ENCODE data around the gene RSAD1. TPM values are rescaled to one million over a fixed set of nuclear protein-coding genes. Genes with fewer than 3 reads are reported as not detected.

Gene RSAD1
- total and polyA plus RNA-seq, 2 donors from 2014 or later, result 38.9 to 39.9 TPM

- FAIRE-seq (no peak), DNase-seq (peak in 3 of 5 donors; percentile 52 to 73 (median 59))
- Histone ChIP-seq H3K9me3 (ENCODE audit: control insufficient read depth in 2 of 3, insufficient read depth in 1 of 3, low read length in 3 of 3) (no peaks in the 10 kb centered on the region), H3K9ac (ENCODE audit: low read length in 3 of 3) (no peak overlapping the region), H3K27ac (ENCODE audit: low read depth in 2 of 2, low read length in 2 of 2) (no peak overlapping the region), H3K27me3 (ENCODE audit: control insufficient read depth, insufficient read depth, low read length) (no peaks in the 10 kb centered on the region), H3K36me3 (ENCODE audit: control insufficient read depth in 2 of 3, insufficient read depth in 3 of 3, low read length in 3 of 3) (peaks cover 0 to 15% (median 14%) of the 10 kb centered on the region in 3 donors), H3K4me3 (ENCODE audit: low read length in 3 of 3) (no peak overlapping the region), H3K4me1 (ENCODE audit: control insufficient read depth in 2 of 3, insufficient read depth in 2 of 3, low read depth in 1 of 3, low read length in 3 of 3) (peaks cover 0 to 22% (median 14%) of the 10 kb centered on the region in 3 donors)
- intact Hi-C loops (cut with DNase I), result no loop called here
- TF ChIP-seq CTCF (IDR thresholded peaks at IDR 0.05; ENCODE audit: borderline replicate concordance, extremely low read depth, insufficient read depth), result no peak
Measured at GRCh38 chr17:50470426-50470825, 8.2 kb upstream of the RSAD1 start.

GRCh38 chr17:50471009-50471905, 7.4 kb upstream of the RSAD1 start:
- Histone ChIP-seq H3K27me3 (ENCODE audit: control insufficient read depth, insufficient read depth, low read length) (no peaks in the 10 kb centered on the region), H3K9ac (ENCODE audit: low read length in 3 of 3) (no peak overlapping the region), H3K4me3 (ENCODE audit: low read length in 3 of 3) (no peak overlapping the region), H3K9me3 (ENCODE audit: control insufficient read depth in 2 of 3, insufficient read depth in 1 of 3, low read length in 3 of 3) (no peaks in the 10 kb centered on the region), H3K4me1 (ENCODE audit: control insufficient read depth in 2 of 3, insufficient read depth in 2 of 3, low read depth in 1 of 3, low read length in 3 of 3) (peaks cover 0 to 24% (median 14%) of the 10 kb centered on the region in 3 donors), H3K27ac (ENCODE audit: low read depth in 2 of 2, low read length in 2 of 2) (no peak overlapping the region), H3K36me3 (ENCODE audit: control insufficient read depth in 2 of 3, insufficient read depth in 3 of 3, low read length in 3 of 3) (peaks cover 0 to 14% (median 12%) of the 10 kb centered on the region in 3 donors)
- FAIRE-seq, result no peak
- intact Hi-C loops (cut with DNase I), result no loop called here
- DNase-seq, result no peak
- TF ChIP-seq CTCF (IDR thresholded peaks at IDR 0.05; ENCODE audit: borderline replicate concordance, extremely low read depth, insufficient read depth), result no peak

GRCh38 chr17:50472286-50472685, 6.4 kb upstream of the RSAD1 start:
- intact Hi-C loops (cut with DNase I), result no loop called here
- Histone ChIP-seq H3K4me3 (ENCODE audit: low read length in 3 of 3) (no peak overlapping the region), H3K27ac (ENCODE audit: low read depth in 2 of 2, low read length in 2 of 2) (no peak overlapping the region), H3K9ac (ENCODE audit: low read length in 3 of 3) (no peak overlapping the region), H3K27me3 (ENCODE audit: control insufficient read depth, insufficient read depth, low read length) (no peaks in the 10 kb centered on the region), H3K4me1 (ENCODE audit: control insufficient read depth in 2 of 3, insufficient read depth in 2 of 3, low read depth in 1 of 3, low read length in 3 of 3) (peaks cover 0 to 24% (median 18%) of the 10 kb centered on the region in 3 donors), H3K36me3 (ENCODE audit: control insufficient read depth in 2 of 3, insufficient read depth in 3 of 3, low read length in 3 of 3) (peaks cover 0 to 14% (median 12%) of the 10 kb centered on the region in 3 donors), H3K9me3 (ENCODE audit: control insufficient read depth in 2 of 3, insufficient read depth in 1 of 3, low read length in 3 of 3) (no peaks in the 10 kb centered on the region)
- TF ChIP-seq CTCF (IDR thresholded peaks at IDR 0.05; ENCODE audit: borderline replicate concordance, extremely low read depth, insufficient read depth), result no peak
- no peak for DNase-seq
- no peak for FAIRE-seq

Data from kidney (tissue), 14 donors.